B cell (primary cell): ENCODE results near the gene HS1BP3. TPM values are rescaled to one million over a fixed set of nuclear protein-coding genes. Genes with fewer than 3 reads are reported as not detected.

ENCODE experiments used
- ATAC-seq: fragments of 200-7000 bp; cut with Tn5 transposase; one replicate; pipeline ENCODE4 v1.10.0; 2021; ENCODE audit warnings: low read depth, mild to moderate bottlenecking, moderate number of reproducible peaks, moderate library complexity
- CTCF ChIA-PET: fragments of 350-600 bp; sonication (Branson Sonifier 250); formaldehyde crosslinking; loops from one replicate; lab custom pipeline; 2021; ENCODE audit warnings: antibody characterized with exemption, inconsistent platforms; lab: Charles Lee
- POLR2A ChIA-PET: fragments of 350-600 bp; sonication (Branson Sonifier 250); formaldehyde crosslinking; loops from one replicate; lab custom pipeline; 2021; ENCODE audit warnings: antibody characterized with exemption; lab: Charles Lee
- DNase-seq: peaks from one replicate; pipeline ENCODE4 v3.0.0; 2013
- H2AFZ ChIP-seq: 2 replicates; pipeline ENCODE4 v1.6.1; 2012; ENCODE audit warnings: mild to moderate bottlenecking, low read depth, low read length; ENCODE audit not compliant: insufficient read depth, poor library complexity, severe bottlenecking
- H3K27ac ChIP-seq, 2 donors: 1 replicate in 1 of 2; 2 replicates in 1 of 2; pipeline ENCODE4 v1.5.1; 2012 to 2013; ENCODE audit warnings: low read length in 2 of 2, mild to moderate bottlenecking in 2 of 2, moderate library complexity in 1 of 2
- H3K27me3 ChIP-seq, 4 experiments: fragments of 200-600 bp in 1 of 4; sonication (generic) in 1 of 4; replicated peaks in 1 of 4; 1 replicate in 2 of 4; 2 replicates in 2 of 4; pipeline versions ENCODE4 v1.6.1 to v1.7.0; 2013 to 2016; ENCODE audit warnings: low read length in 3 of 4, mild to moderate bottlenecking in 2 of 4, mixed read lengths in 1 of 4, moderate library complexity in 1 of 4; ENCODE audit not compliant: insufficient read depth in 4 of 4, control insufficient read depth in 3 of 4; ENCODE audit errors: control extremely low read depth in 1 of 4
- H3K36me3 ChIP-seq, 2 experiments: replicated peaks in 1 of 2; 1 replicate in 1 of 2; 2 replicates in 1 of 2; pipeline versions ENCODE4 v1.6.1 to v1.7.1; 2013; ENCODE audit warnings: low read length in 1 of 2; ENCODE audit not compliant: insufficient read depth in 2 of 2, control insufficient read depth in 1 of 2; ENCODE audit errors: control extremely low read depth in 1 of 2, extremely low read depth in 1 of 2
- H3K4me1 ChIP-seq, 2 donors: fragments of 200-600 bp in 1 of 2; sonication (generic) in 1 of 2; 1 replicate in 1 of 2; 2 replicates in 1 of 2; pipeline versions ENCODE4 v1.5.1 to v1.6.1; 2013 to 2017; ENCODE audit warnings: low read length in 2 of 2; ENCODE audit not compliant: control insufficient read depth in 2 of 2, insufficient read depth in 2 of 2
- H3K4me2 ChIP-seq: replicated peaks from 2 replicates; pipeline ENCODE3; 2012; ENCODE audit warnings: mild to moderate bottlenecking, low read depth, low read length; ENCODE audit not compliant: poor library complexity, severe bottlenecking
- H3K4me3 ChIP-seq, 5 experiments: fragments of 200-600 bp in 1 of 5; sonication (generic) in 1 of 5; 1 replicate in 3 of 5; 2 replicates in 2 of 5; pipeline versions ENCODE4 v1.5.1 to v1.7.0; 2011 to 2016; ENCODE audit warnings: low read length in 4 of 5, mild to moderate bottlenecking in 4 of 5, low read depth in 2 of 5, control low read depth in 1 of 5, moderate library complexity in 1 of 5; ENCODE audit not compliant: insufficient read depth in 1 of 5; ENCODE audit errors: control extremely low read depth in 1 of 5, extremely low read depth in 1 of 5
- H3K79me2 ChIP-seq: fragments of 200-600 bp; sonication (generic); one replicate; pipeline ENCODE4 v1.6.0; 2016; ENCODE audit warnings: low read length; ENCODE audit not compliant: control insufficient read depth, insufficient read depth
- H3K9ac ChIP-seq: fragments of 200-600 bp; sonication (generic); 2 replicates; pipeline ENCODE4 v1.6.1; 2017; ENCODE audit warnings: mild to moderate bottlenecking, low read length, moderate library complexity
- H3K9me3 ChIP-seq, 3 donors: one replicate each; pipeline versions ENCODE4 v1.6.1 to v1.7.1; 2013; ENCODE audit warnings: low read length in 2 of 3; ENCODE audit not compliant: control insufficient read depth in 2 of 3, insufficient read depth in 1 of 3; ENCODE audit errors: control extremely low read depth in 1 of 3
- H4K20me1 ChIP-seq: 2 replicates; pipeline ENCODE4 v1.6.0; 2012; ENCODE audit warnings: mild to moderate bottlenecking, low read length; ENCODE audit not compliant: insufficient read depth, control insufficient read depth, poor library complexity, severe bottlenecking
- H3K27ac Mint-ChIP-seq: one replicate; pipeline ENCODE4 v1.8.0; 2021; ENCODE audit warnings: mixed read lengths
- H3K27me3 Mint-ChIP-seq: one replicate; pipeline ENCODE4 v1.8.0; 2021; ENCODE audit warnings: mixed read lengths
- H3K4me1 Mint-ChIP-seq: one replicate; pipeline ENCODE4 v1.8.0; 2021; ENCODE audit warnings: mixed read lengths
- H3K4me3 Mint-ChIP-seq: one replicate; pipeline ENCODE4 v1.8.0; 2021; ENCODE audit warnings: mixed read lengths
- H3K9me3 Mint-ChIP-seq: one replicate; pipeline ENCODE4 v1.8.0; 2022; ENCODE audit warnings: mixed read lengths; ENCODE audit not compliant: insufficient read depth
- CTCF ChIP-seq: fragments of 200-600 bp; IDR thresholded peaks from one replicate; pipeline ENCODE4 v1.8.0; 2022; ENCODE audit warnings: antibody characterized with exemption, mild to moderate bottlenecking
- EZH2 ChIP-seq: IDR thresholded peaks from 2 replicates; pipeline ENCODE4 v1.6.1; 2012; ENCODE audit warnings: borderline replicate concordance, low read depth, mild to moderate bottlenecking, moderate library complexity, low read length; ENCODE audit not compliant: insufficient read depth, poor library complexity, severe bottlenecking
- WGBS: methylation state at CpG from one replicate; pipeline ENCODE4 v1.1.5; 2013; ENCODE audit warnings: missing lambda C conversion rate; ENCODE audit not compliant: insufficient coverage; 5-methylcytosine and 5-hydroxymethylcytosine counted together
- intact Hi-C: fragments of 100-400 bp; cut with micrococcal nuclease; formaldehyde crosslinking; loops from one replicate; pipeline ENCODE4 v1.10.0; 2022
- polyA plus RNA-seq: library from polyadenylated mRNA; depleted of rRNA; stranded (reverse); fragments of >200 nt; gene quantifications from 2 replicates; pipeline ENCODE4 v1.2.3, GENCODE V29; 2012
- total RNA-seq, 2 donors: library from RNA; stranded (reverse); fragments of 120-200 nt in 1 of 2; gene quantifications; 1 replicate in 1 of 2; 2 replicates in 1 of 2; pipeline versions ENCODE4 v1.2.3 to v1.2.4, GENCODE V29; 2013 to 2022

HS1BP3 gene
- total and polyA plus RNA-seq, 2 donors (not counting 1 experiment from before 2014, with no cell fraction given) = 27.8 to 28.7 TPM

- H3K4me1 ChIP-seq = peaks cover 37 to 45% of the 10 kb centered on the region in 2 donors
- WGBS = 83% methylated on average over 21 of the region's 22 CpGs
- TF ChIP-seq EZH2 = no peak
- no peak for TF ChIP-seq CTCF
- no peak overlapping the region for H3K4me2 ChIP-seq
- ChIA-PET CTCF (no interaction called here), POLR2A (no interaction called here)
- no peaks in the 10 kb centered on the region for H4K20me1 ChIP-seq
- H3K79me2 ChIP-seq = no peaks in the 10 kb centered on the region
- H3K27me3 ChIP-seq = peaks cover 0 to 14% (median 7%) of the 10 kb centered on the region in 4 experiments
- H3K9ac ChIP-seq = no peak overlapping the region
- no peak overlapping the region for H3K27ac Mint-ChIP-seq
- no peak overlapping the region for H3K4me3 Mint-ChIP-seq
- DNase-seq (no peak), ATAC-seq (no peak)
- H3K27me3 Mint-ChIP-seq = peaks cover 30% of the 10 kb centered on the region
- H3K27ac ChIP-seq = no peak overlapping the region
- no peak overlapping the region for H2AFZ ChIP-seq
- peaks cover 45% of the 10 kb centered on the region for H3K4me1 Mint-ChIP-seq
- intact Hi-C loops = no loop called here
- H3K4me3 ChIP-seq = no peak overlapping the region
- H3K9me3 Mint-ChIP-seq = no peaks in the 10 kb centered on the region
- peaks cover 0 to 2% of the 10 kb centered on the region in 2 experiments for H3K36me3 ChIP-seq
- H3K9me3 ChIP-seq = no peaks in the 10 kb centered on the region
Observed at GRCh38 chr2:20592106-20593071, 58.5 kb downstream of the HS1BP3 start.
